ENCODE results near the gene ARHGDIA. TPM values are rescaled to one million over a fixed set of nuclear protein-coding genes. Genes with fewer than 3 reads are reported as not detected.

The ARHGDIA gene
- total and polyA plus RNA-seq, 2 experiments from 2014 or later = 80.7 to 295 TPM

- no peak overlapping the region for H3K4me3 ChIP-seq
- TF ChIP-seq EZH2phosphoT487 (IDR thresholded peaks at IDR 0.05; ENCODE audit: low read depth, severe bottlenecking, unreplicated experiment) = no peak
- TF ChIP-seq CTCF (IDR thresholded peaks at IDR 0.05; ENCODE audit: poor library complexity) = no peak
- no peak for TF ChIP-seq EZH2 (IDR thresholded peaks at IDR 0.05; ENCODE audit: borderline replicate concordance)
- H3K9me2 ChIP-seq (replicated peaks; ENCODE audit: insufficient read depth) = no peaks in the 10 kb centered on the region
- DNase-seq (ENCODE audit: low spot score) = no peak
- no peaks in the 10 kb centered on the region for H3K9me3 ChIP-seq (ENCODE audit: low read depth)
- H3K4me1 ChIP-seq (ENCODE audit: insufficient read depth) = no peaks in the 10 kb centered on the region
- H3K27ac ChIP-seq = no peak overlapping the region
- whole genome bisulfite sequencing (ENCODE audit: low lambda C conversion rate, missing lambda C conversion rate) = 97% methylated on average over 12 of the region's 12 CpGs
- H3K27me3 ChIP-seq = no peaks in the 10 kb centered on the region
- H3K4me2 ChIP-seq = no peak overlapping the region
- peaks cover 27% of the 10 kb centered on the region for H3K79me2 ChIP-seq
- H3K36me3 ChIP-seq (replicated peaks; ENCODE audit: insufficient read depth, low read depth) = no peaks in the 10 kb centered on the region
- H2AFZ ChIP-seq = no peak overlapping the region
- peaks cover 27% of the 10 kb centered on the region for H4K20me1 ChIP-seq (ENCODE audit: insufficient read depth, poor library complexity, severe bottlenecking)
Observed at GRCh38 chr17:81849457-81849856, 21.7 kb downstream of the ARHGDIA start.

GRCh38 chr17:81846743-81847689 is 24.1 kb downstream of the ARHGDIA start:
- Histone ChIP-seq H2AFZ (no peak overlapping the region), H3K9me2 (replicated peaks; ENCODE audit: insufficient read depth) (no peaks in the 10 kb centered on the region), H3K27me3 (no peaks in the 10 kb centered on the region), H3K4me3 (no peak overlapping the region), H3K4me2 (no peak overlapping the region), H3K36me3 (replicated peaks; ENCODE audit: insufficient read depth, low read depth) (no peaks in the 10 kb centered on the region), H3K9me3 (ENCODE audit: low read depth) (no peaks in the 10 kb centered on the region), H3K27ac (no peak overlapping the region), H3K79me2 (peaks cover 7% of the 10 kb centered on the region), H4K20me1 (ENCODE audit: insufficient read depth, poor library complexity, severe bottlenecking) (peaks cover 9% of the 10 kb centered on the region), H3K4me1 (ENCODE audit: insufficient read depth) (no peaks in the 10 kb centered on the region)
- no peak for TF ChIP-seq EZH2 (IDR thresholded peaks at IDR 0.05; ENCODE audit: borderline replicate concordance)
- TF ChIP-seq EZH2phosphoT487 (IDR thresholded peaks at IDR 0.05; ENCODE audit: low read depth, severe bottlenecking, unreplicated experiment) = no peak
- TF ChIP-seq CTCF (IDR thresholded peaks at IDR 0.05; ENCODE audit: poor library complexity) = no peak
- 94% methylated on average over 24 of the region's 24 CpGs for WGBS (ENCODE audit: low lambda C conversion rate, missing lambda C conversion rate)
- no peak for DNase-seq (ENCODE audit: low spot score)

DNA sequence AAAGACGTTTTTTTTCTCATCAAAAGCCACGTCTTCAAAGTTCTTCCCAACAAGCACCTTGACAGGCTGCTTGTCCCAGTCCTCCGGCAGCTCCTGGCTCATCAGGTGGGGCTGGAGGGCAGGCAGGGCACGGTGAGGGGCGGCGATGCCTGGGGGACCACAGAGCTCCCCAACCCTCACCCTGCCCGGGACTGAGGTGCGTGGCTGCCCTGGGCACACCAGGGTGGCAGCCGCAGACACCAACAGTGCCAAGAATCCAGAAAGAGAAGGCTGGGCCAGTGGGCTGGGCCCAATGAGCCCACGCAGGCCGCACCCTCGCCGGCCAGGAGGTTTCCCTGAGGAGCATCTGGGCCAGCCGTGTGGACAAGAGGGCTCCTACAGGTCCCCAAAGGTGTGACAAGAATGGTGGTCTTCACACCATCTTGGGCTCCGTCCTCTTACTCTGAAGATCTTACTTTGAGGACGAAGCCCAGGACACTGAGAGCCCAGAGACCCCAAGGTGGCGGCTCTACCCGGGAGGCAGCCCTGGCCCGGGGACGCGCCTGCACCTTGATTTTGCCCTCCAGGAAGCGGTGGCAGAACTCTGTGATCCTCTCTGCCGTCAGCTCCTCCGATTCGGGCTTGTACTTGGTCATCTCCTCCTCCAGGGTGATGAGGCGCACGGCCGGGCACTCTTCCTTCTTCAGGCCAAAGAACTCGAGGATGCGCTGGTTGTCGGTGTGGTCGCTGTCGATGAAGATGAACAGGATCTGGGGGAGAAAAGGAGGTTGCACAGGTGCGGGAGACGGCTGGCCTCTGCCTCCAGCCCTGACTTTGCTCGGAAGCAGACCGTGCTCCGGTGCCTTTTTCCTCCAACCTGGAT is 25.0 kb downstream of the ARHGDIA start:
- H3K27ac ChIP-seq = no peak overlapping the region
- H2AFZ ChIP-seq = no peak overlapping the region
- H3K4me3 ChIP-seq = no peak overlapping the region
- peaks cover 4% of the 10 kb centered on the region for H3K79me2 ChIP-seq
- no peak overlapping the region for H3K4me2 ChIP-seq
- H3K9me2 ChIP-seq (replicated peaks; ENCODE audit: insufficient read depth) = no peaks in the 10 kb centered on the region
- no peaks in the 10 kb centered on the region for H3K9me3 ChIP-seq (ENCODE audit: low read depth)
- WGBS (ENCODE audit: low lambda C conversion rate, missing lambda C conversion rate) = 97% methylated on average over 31 of the region's 38 CpGs
- H4K20me1 ChIP-seq (ENCODE audit: insufficient read depth, poor library complexity, severe bottlenecking) = no peaks in the 10 kb centered on the region
- DNase-seq (ENCODE audit: low spot score) = no peak
- no peaks in the 10 kb centered on the region for H3K4me1 ChIP-seq (ENCODE audit: insufficient read depth)
- TF ChIP-seq CTCF (IDR thresholded peaks at IDR 0.05; ENCODE audit: poor library complexity) = no peak
- no peak for TF ChIP-seq EZH2 (IDR thresholded peaks at IDR 0.05; ENCODE audit: borderline replicate concordance)
- no peaks in the 10 kb centered on the region for H3K27me3 ChIP-seq
- H3K36me3 ChIP-seq (replicated peaks; ENCODE audit: insufficient read depth, low read depth) = no peaks in the 10 kb centered on the region

All from hepatocyte (in vitro differentiated cells).